Nucleus accumbens (tissue), 56 donors: Measurements from ENCODE around the gene KBTBD4.
"Not testable (repeated sequence)": the region's sequence is repeated elsewhere in the genome, so short reads cannot be mapped to it uniquely, and the experiment has no call there.

Experiments used
- DNase-seq, 56 donors: peaks; one replicate each; lab custom pipeline; 2025; lab: John Stamatoyannopoulos, UW

The KBTBD4 gene

DNA sequence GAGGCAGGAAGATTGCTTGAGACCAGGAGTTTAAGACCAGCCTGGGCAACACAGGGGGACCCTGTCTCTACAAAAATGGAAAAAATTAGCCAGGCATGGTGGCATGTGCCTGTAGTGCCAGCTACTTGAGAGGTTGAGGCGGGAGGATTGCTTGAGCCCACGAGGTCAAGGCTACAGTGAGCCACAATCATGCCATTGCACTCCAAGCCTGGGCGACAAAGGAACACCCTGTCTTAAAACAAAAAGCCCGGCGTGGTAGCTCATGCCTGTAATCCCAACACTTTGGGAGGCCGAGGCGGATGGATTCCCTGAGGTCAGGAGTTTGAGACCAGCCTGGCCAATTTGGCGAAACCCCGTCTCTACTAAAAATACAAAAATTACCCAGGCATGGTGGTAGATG is 48.0 kb downstream of the KBTBD4 start:
- DNase-seq = not testable (repeated sequence)

DNA sequence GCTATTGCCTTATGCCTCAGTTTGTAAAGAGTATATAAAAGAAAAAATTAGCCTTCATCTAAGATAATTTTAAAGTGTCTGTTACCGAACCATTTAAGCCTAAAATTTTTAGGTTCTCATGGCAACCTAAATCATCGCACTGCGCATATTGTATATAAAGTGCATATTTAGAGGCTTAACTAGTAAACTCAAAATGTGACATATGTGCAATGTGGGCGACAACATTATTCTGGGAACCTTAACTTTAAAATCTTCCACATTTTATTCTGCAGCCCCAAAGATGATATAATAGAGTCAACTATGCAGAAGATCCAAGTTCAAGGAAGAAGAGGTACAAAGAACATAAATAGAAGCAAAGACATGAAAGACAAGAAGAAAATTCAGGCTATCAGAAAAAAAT is 48.8 kb downstream of the KBTBD4 start:
- no peak for DNase-seq

DNA sequence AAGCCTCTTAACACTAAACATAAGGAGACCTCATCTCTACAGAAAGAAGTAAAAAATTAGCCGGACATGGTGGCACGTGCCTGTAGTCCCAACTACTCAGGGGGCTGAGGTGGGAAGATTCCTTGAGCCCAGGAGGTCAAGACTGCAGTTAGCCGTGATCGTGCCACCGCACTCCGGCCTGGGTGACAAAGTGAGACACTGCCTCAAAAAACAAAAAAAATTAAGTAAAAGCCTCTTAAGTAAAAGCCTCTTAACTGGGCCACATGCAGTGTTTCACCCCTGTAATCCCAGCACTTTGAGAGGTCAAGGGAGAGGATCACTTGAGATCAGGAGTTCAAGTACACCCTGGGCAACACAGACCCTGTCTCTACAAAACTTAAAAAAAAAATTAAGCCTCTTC is 51.6 kb downstream of the KBTBD4 start:
- no peak for DNase-seq

DNA sequence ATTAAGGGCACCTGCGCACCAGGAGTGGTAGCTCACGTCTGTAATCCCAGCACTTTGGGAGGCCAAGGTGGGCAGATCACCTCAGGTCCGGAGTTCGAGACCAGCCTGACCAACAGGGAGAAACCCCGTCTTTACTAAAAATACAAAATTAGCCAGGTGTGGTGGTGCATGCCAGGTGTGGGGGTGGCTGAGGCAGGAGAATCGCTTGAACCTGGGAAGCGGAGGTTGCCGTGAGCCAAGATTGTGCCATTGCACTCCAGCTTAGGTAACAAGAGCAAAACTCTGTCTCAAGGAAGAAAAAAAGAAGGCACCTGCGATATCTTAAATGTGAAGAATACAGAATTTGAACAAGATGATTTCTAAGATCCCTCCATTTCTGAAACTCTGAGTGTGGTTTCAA is 52.7 kb downstream of the KBTBD4 start:
- DNase-seq = not testable (repeated sequence)

DNA sequence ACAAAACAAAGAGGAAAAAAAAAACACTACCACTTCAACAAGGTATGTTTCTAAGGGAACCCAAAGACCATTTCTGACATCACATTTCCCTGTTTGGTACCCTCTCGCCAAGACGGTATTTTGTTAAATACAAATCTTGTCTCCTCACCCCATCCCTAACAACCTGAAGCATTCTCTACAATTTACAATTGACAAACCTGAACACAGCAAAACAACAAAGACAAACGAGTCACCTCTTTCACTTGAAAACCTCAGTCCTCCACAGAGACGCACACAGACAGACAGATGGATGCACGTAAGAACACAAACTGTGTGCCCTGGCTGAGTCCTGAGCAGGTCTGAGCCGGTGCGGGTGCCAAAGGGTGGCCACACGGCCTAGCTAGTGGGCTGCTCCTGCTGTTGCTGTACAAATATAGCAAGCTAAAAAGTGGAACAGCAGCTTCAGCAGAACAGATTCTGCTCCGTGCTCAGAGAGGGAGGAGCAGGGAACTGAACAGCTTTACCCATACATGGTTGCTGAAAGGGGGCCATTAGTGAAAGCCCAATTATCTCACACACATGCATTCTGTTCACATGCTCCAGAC is 54.4 kb downstream of the KBTBD4 start:
- DNase-seq = peak in 33 of 56 donors; percentile 8 to 74 (median 34)

DNA sequence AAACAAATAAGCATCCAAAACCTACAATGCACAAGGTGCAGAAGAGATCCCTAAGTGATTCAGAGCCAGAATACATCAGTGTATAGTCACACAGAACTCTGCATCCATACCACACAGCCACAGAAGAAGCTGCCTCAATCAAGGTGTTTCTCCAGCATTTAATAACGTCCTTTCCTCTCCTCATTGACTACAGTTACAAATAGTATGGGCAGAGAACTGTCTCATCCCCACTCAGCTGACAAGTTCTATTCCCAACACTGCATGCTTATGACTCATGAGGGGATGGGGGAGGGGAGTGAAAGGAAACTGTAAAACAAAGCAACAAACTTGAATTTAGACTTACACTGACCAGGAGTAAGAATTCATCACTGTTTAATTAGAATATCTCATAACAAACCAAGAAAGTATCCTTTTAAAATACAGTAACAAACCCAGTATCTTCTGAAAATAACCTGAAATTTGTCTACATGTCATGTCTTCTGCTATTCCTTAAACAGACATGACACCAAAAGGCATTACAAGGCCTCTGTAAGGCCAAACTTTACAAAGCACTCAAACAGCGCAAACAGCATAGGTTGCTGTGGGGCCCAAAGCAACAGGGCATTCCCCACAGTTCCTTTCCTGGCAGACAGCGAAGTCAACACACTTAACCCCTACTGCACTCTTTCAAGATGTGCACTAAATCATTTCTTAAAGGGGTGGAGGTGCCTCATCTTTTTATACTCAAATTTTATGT is 55.1 kb downstream of the KBTBD4 start:
- peak in 10 of 56 donors; percentile 8 to 57 (median 17) for DNase-seq
